Naive B cell (primary cell): ENCODE measurements around the gene C1orf105. TPM values are rescaled to one million over a fixed set of nuclear protein-coding genes. Genes with fewer than 3 reads are reported as not detected.

Experiments
- ATAC-seq, 2 donors: fragments of 150-1000 bp; cut with Tn5 transposase; 2 replicates each; pipeline ENCODE4 v1.10.0; 2021; ENCODE audit warnings: low read depth in 2 of 2, mild to moderate bottlenecking in 2 of 2, moderate library complexity in 2 of 2
- DNase-seq: peaks from one replicate; pipeline ENCODE4 v3.0.0; 2022
- H3K27ac Mint-ChIP-seq, 6 donors: one replicate each; pipeline ENCODE4 v1.8.0; 2020 to 2022; ENCODE audit warnings: mild to moderate bottlenecking in 6 of 6, mixed read lengths in 6 of 6, moderate library complexity in 5 of 6, inconsistent platforms in 2 of 6
- H3K27me3 Mint-ChIP-seq, 3 donors: one replicate each; pipeline ENCODE4 v1.8.0; 2021 to 2022; ENCODE audit warnings: mixed read lengths in 3 of 3, mild to moderate bottlenecking in 1 of 3
- H3K36me3 Mint-ChIP-seq, 2 donors: one replicate each; pipeline ENCODE4 v1.8.0; 2020 to 2022; ENCODE audit warnings: mixed read lengths in 2 of 2, inconsistent platforms in 1 of 2, mild to moderate bottlenecking in 1 of 2
- H3K4me1 Mint-ChIP-seq, 3 donors: one replicate each; pipeline ENCODE4 v1.8.0; 2020 to 2022; ENCODE audit warnings: mixed read lengths in 3 of 3, inconsistent platforms in 1 of 3, mild to moderate bottlenecking in 1 of 3, moderate library complexity in 1 of 3
- H3K4me3 Mint-ChIP-seq, 8 donors: one replicate each; pipeline ENCODE4 v1.8.0; 2020 to 2022; ENCODE audit warnings: mild to moderate bottlenecking in 8 of 8, mixed read lengths in 8 of 8, moderate library complexity in 8 of 8, inconsistent platforms in 2 of 8
- H3K9me3 Mint-ChIP-seq, 7 donors: one replicate each; pipeline ENCODE4 v1.8.0; 2020 to 2022; ENCODE audit warnings: mixed read lengths in 7 of 7, mild to moderate bottlenecking in 5 of 7, inconsistent platforms in 2 of 7, moderate library complexity in 1 of 7
- polyA plus RNA-seq, 6 donors: library from polyadenylated mRNA; unstranded; fragments of 300-500 nt; fragmentation: Illumina TruSeq; gene quantifications; one replicate each; pipeline ENCODE4 v1.2.3, GENCODE V29; 2021; ENCODE audit warnings: low read depth in 6 of 6

The C1orf105 gene
- polyA plus RNA-seq, 6 donors from 2014 or later: not detected

DNA sequence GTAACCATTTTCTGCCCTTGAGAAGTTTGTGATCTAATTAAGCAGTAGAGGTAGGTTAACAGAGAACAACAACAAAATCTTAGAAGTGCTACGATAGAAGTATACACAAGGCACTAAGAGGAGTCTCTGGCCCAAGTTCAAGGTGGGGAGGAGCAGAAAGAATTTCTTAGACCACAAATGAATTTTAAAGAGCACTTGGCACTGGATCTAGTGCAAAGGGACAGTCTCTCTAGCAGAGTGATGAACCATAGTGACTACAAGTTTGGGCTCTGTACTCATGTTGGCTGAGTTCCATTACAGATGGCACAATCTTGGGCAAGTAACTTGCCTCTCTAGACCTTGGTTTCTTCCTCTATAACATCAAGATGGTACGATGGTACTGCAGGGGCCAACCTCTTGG, 56.7 kb downstream of the C1orf105 start:
- DNase-seq (no peak), ATAC-seq (no peak)
- Mint-ChIP-seq H3K4me3 (no peak overlapping the region), H3K27ac (no peak overlapping the region), H3K36me3 (no peaks in the 10 kb centered on the region), H3K27me3 (peaks cover 0 to 13% (median 4%) of the 10 kb centered on the region in 3 donors), H3K9me3 (no peaks in the 10 kb centered on the region), H3K4me1 (peaks cover 0 to 5% (median 0%) of the 10 kb centered on the region in 3 donors)

DNA sequence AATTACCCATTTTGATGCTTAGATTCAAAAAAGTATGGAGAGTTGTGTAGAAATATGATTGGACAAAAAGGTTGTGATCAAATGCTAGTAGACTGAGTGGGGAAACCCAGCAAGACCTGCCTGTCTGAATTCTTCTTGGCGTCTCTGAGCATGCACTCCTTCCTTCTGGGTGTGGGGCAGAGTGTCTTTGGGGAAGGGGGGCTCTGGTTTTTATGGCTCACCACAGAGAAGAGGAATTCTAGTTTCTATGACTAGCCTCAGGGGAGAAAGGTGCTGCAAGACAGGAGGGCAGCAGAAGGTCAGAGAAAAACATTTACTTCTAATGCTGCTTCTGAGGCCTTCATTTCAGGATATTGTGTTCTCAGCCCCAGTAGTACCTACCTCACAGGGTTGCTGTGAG, 57.3 kb downstream of the C1orf105 start:
- H3K36me3 Mint-ChIP-seq: no peaks in the 10 kb centered on the region
- no peak overlapping the region for H3K4me3 Mint-ChIP-seq
- DNase-seq (no peak), ATAC-seq (no peak)
- H3K27ac Mint-ChIP-seq: no peak overlapping the region
- H3K9me3 Mint-ChIP-seq: no peaks in the 10 kb centered on the region
- H3K27me3 Mint-ChIP-seq: peaks cover 0 to 14% (median 4%) of the 10 kb centered on the region in 3 donors
- H3K4me1 Mint-ChIP-seq: peaks cover 0 to under 1% (median 0%) of the 10 kb centered on the region in 3 donors

DNA sequence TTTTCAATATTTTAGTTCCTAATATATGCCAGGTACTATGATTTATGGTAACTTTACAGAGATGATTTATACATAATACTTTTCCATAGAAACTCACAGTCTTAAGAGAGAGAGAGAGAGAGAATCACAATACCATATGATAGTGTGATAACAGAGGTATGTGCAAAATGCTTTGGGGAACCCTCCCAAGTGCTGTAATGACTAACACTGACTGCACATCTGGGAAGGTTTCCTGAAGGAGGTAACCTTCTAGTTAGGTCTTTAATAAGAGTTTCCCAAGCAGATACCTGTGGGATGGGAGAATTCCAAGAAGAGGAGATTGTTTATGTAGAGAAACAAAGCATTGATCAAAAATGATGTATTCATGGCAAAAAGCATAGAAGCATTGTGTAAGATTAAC, 58.0 kb downstream of the C1orf105 start:
- DNase-seq (no peak), ATAC-seq (no peak)
- H3K9me3 Mint-ChIP-seq: no peaks in the 10 kb centered on the region
- no peaks in the 10 kb centered on the region for H3K4me1 Mint-ChIP-seq
- H3K36me3 Mint-ChIP-seq: no peaks in the 10 kb centered on the region
- H3K27ac Mint-ChIP-seq: no peak overlapping the region
- no peak overlapping the region for H3K4me3 Mint-ChIP-seq
- peaks cover 0 to 15% (median 4%) of the 10 kb centered on the region in 3 donors for H3K27me3 Mint-ChIP-seq

DNA sequence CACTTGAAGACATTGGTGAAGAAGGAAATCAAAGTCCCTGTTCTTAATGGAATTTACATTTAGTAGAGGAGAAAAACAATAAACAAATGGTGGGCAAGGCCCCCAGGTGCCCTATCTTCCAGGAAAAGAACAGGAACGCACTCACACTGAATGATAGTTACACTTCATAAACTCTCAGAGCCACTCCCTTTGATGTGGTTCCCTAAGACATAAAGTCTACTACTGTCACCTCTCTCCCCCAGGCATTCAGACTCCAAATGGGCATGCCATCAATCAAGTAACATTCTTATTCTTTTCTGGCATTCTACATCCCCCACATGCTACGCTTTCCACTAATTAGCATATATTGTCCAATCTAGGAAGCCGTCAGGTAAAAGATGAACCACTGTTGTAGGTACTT, 59.9 kb downstream of the C1orf105 start:
- no peak overlapping the region for H3K4me3 Mint-ChIP-seq
- no peaks in the 10 kb centered on the region for H3K36me3 Mint-ChIP-seq
- H3K4me1 Mint-ChIP-seq: peaks cover 0 to 6% (median 4%) of the 10 kb centered on the region in 3 donors
- no peak overlapping the region for H3K27ac Mint-ChIP-seq
- peaks cover 0 to 4% (median 0%) of the 10 kb centered on the region in 7 donors for H3K9me3 Mint-ChIP-seq
- DNase-seq: no peak
- H3K27me3 Mint-ChIP-seq: peaks cover 5 to 18% (median 9%) of the 10 kb centered on the region in 3 donors
- ATAC-seq: no peak

DNA sequence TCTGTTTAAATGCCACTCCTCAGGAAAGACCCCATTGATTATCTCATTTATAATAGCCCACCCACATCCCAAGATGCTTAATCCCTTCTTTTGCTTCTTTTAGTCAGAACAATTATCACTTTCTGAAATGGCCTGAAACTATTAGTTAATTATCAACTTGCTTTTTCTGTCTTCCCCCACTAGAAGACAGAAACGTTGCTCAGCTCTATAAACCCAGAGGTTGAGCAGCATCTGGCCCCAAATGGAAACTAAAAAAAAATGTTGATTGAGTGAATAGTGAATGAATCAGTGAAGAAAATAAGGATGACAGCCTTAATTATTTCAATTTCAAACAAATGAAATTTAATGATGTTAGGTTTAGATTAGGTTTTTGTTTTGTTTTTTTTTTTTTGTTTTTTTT, 61.6 kb downstream of the C1orf105 start:
- H3K27me3 Mint-ChIP-seq: peaks cover 8 to 27% (median 14%) of the 10 kb centered on the region in 3 donors
- H3K9me3 Mint-ChIP-seq: peaks cover 0 to 4% (median 0%) of the 10 kb centered on the region in 7 donors
- no peak overlapping the region for H3K27ac Mint-ChIP-seq
- ATAC-seq (no peak), DNase-seq (no peak)
- H3K4me3 Mint-ChIP-seq: no peak overlapping the region
- no peaks in the 10 kb centered on the region for H3K36me3 Mint-ChIP-seq
- H3K4me1 Mint-ChIP-seq: peaks cover 0 to 6% (median 4%) of the 10 kb centered on the region in 3 donors

DNA sequence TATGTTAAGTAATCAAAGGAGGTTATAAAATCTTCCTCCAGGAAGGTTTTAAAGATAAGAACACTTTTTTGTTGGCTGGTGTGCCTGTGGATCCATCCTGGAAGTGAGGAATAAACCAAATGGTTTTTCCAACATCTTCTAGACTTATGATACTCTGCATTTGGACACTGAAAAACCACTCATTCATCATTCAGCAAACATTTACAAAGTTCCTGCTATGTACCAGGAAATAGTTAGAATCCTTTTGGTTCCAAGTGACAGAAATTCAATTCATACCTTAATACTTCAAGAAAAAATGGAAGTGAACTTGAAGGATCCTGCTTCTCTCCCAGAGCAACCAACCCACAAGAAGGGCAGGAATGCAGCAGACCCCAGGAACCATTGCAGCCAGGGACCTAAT, 63.0 kb downstream of the C1orf105 start:
- DNase-seq: no peak
- no peak for ATAC-seq
- Mint-ChIP-seq H3K27ac (no peak overlapping the region), H3K4me3 (no peak overlapping the region), H3K36me3 (no peaks in the 10 kb centered on the region), H3K9me3 (peaks cover 0 to 4% (median 0%) of the 10 kb centered on the region in 7 donors), H3K27me3 (peaks cover 8 to 35% (median 20%) of the 10 kb centered on the region in 3 donors), H3K4me1 (peaks cover 0 to 6% (median 4%) of the 10 kb centered on the region in 3 donors)

DNA sequence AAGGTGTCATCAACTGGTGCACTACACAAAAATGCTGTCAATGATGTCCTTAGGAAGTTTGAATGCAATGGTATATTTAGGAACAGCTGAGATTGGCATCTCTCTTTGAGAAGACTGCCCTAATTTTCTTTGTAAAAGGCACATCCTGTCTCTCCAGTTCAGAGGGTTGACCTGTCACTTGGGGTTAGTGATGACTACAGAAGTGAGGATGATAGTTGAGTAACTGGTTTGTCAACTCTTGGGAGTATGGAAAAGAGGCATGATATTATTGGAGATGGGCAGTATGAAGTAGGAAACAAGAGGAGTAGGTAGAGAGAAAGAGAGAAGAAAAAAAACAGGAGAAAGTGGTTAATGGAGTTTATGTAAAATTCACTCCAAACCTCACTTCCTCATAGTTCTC, 63.8 kb downstream of the C1orf105 start:
- Mint-ChIP-seq H3K27ac (no peak overlapping the region), H3K27me3 (peaks cover 8 to 35% (median 22%) of the 10 kb centered on the region in 3 donors), H3K36me3 (no peaks in the 10 kb centered on the region), H3K4me3 (no peak overlapping the region), H3K9me3 (peaks cover 0 to 4% (median 0%) of the 10 kb centered on the region in 7 donors), H3K4me1 (peaks cover 0 to 6% (median 4%) of the 10 kb centered on the region in 3 donors)
- DNase-seq (no peak), ATAC-seq (no peak)

DNA sequence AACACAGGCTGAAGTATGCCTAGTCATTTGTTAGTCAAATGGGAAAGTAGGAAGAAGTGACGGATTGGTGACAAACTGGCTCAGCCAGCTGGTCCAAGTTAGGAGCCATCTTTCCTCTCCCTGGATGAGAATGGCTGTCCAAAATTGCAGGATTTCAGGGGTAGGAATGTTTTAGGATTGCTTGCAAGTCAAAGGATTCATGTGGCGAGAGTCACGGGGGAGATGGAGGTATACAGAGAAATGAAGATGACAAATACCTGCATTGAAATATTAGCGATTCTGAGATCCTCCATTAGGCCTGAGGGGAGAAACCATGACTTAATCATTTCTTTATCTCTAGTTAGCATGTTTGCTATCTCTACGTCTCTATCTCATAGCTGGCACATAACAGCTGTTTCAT, 65.1 kb downstream of the C1orf105 start:
- Mint-ChIP-seq H3K27ac (no peak overlapping the region), H3K36me3 (no peaks in the 10 kb centered on the region), H3K4me3 (no peak overlapping the region), H3K4me1 (peaks cover 0 to 6% (median 4%) of the 10 kb centered on the region in 3 donors), H3K9me3 (peaks cover 0 to 4% (median 0%) of the 10 kb centered on the region in 7 donors), H3K27me3 (peaks cover 10 to 30% (median 28%) of the 10 kb centered on the region in 3 donors)
- ATAC-seq (no peak), DNase-seq (no peak)

DNA sequence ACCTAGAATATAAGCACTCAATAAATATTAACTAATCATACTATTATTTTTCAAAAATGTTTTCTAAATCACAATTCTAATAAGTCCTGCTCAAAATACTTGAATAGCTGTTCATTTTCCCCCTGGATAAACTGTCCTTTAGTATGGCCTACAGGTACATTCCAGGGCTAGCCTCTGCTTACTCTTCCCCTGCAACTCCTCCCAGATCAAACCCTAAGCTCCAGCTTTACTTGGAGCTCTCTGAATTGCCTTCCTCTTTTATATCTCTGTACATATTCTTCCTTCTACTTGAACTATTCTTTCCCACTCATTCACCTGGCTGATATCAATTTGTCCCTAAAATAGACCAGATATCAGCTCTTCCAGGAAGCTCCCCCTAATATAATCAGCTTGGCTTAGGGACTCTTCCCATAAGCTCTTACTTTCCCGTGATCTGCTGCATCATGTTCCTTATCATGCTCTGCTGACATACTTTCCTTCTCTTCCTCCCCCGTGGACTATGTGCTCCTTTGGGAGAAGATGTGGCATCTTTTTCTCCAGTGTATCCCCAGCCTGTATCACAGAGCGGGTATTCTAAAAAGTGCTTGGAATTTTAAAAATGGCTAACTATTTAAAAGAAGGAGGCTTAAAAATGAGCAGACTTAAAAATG, 66.4 kb downstream of the C1orf105 start:
- Mint-ChIP-seq H3K36me3 (no peaks in the 10 kb centered on the region), H3K9me3 (peaks cover 0 to 4% (median 0%) of the 10 kb centered on the region in 7 donors), H3K27ac (no peak overlapping the region), H3K4me3 (no peak overlapping the region), H3K4me1 (peaks cover 0 to 6% (median 4%) of the 10 kb centered on the region in 3 donors), H3K27me3 (peaks cover 14 to 43% (median 37%) of the 10 kb centered on the region in 3 donors)
- no peak for DNase-seq
- ATAC-seq: no peak

DNA sequence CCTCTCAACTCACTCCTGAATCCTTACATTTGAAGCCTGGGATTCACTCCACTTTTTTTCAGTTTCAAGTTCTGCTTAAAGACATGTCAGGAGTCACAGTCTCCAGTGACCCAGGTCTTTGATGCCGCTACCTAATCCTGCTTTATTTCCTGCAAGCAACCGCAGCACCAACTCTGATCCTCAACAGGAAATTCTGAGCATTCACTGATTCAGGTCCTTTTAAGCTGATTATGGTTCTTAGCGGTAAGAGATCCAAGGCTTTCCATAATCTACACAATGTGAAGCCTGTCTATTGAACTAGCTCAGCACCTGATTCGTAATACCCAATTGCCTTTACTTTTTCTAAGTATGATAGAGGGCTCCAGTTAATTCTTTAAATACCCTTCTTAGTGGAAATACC, 67.1 kb downstream of the C1orf105 start:
- H3K27ac Mint-ChIP-seq: no peak overlapping the region
- DNase-seq: no peak
- H3K9me3 Mint-ChIP-seq: peaks cover 0 to 4% (median 0%) of the 10 kb centered on the region in 7 donors
- no peak for ATAC-seq
- H3K27me3 Mint-ChIP-seq: peaks cover 14 to 50% (median 42%) of the 10 kb centered on the region in 3 donors
- no peak overlapping the region for H3K4me3 Mint-ChIP-seq
- H3K36me3 Mint-ChIP-seq: no peaks in the 10 kb centered on the region
- peaks cover 0 to 6% (median 4%) of the 10 kb centered on the region in 3 donors for H3K4me1 Mint-ChIP-seq

DNA sequence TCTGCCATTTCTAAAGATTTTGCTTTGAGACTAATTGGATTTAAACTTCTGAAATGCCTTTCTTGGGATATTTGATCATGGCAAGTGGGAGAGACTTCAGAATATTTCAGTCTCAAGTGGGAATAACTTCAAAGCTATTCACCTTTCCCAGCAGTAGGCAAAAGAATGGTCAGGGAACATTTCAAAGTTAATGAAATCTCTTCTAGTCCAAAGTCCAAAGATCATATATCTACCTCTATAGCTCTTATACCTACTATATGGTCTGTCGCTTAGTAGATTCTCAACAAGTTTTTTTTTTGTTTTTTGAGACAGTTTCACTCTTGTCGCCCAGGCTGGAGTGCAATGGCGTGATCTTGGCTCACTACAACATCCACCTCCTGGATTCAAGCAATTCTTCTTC, 67.9 kb downstream of the C1orf105 start:
- Mint-ChIP-seq H3K4me1 (peaks cover 0 to 6% (median 4%) of the 10 kb centered on the region in 3 donors), H3K36me3 (no peaks in the 10 kb centered on the region), H3K9me3 (peaks cover 0 to 4% (median 0%) of the 10 kb centered on the region in 7 donors), H3K4me3 (no peak overlapping the region), H3K27me3 (peaks cover 14 to 50% (median 42%) of the 10 kb centered on the region in 3 donors), H3K27ac (no peak overlapping the region)
- DNase-seq: no peak
- no peak for ATAC-seq

DNA sequence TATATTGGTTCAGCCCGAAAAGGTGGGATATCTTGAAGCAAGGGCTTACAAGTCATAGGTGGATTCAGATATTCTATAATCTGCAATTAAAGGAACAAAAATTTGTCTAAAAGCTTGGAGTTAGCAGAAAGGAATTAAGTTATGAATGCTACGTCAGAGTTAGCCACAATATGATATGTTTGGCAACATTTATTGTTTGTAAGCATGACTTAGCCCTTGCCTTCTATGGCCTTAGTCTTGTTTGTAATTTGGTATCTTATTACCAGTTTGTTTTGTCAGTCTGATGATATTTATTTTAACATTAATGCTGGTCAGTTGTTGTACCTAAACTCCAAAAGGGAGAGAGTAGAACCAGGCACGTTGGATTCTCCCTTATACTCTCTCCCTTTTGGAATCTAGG, 69.4 kb downstream of the C1orf105 start:
- Mint-ChIP-seq H3K9me3 (peaks cover 0 to 4% (median 0%) of the 10 kb centered on the region in 7 donors), H3K27ac (no peak overlapping the region), H3K4me3 (no peak overlapping the region), H3K4me1 (peaks cover 0 to 5% (median 0%) of the 10 kb centered on the region in 3 donors), H3K27me3 (peaks cover 14 to 52% (median 38%) of the 10 kb centered on the region in 3 donors), H3K36me3 (no peaks in the 10 kb centered on the region)
- no peak for DNase-seq
- ATAC-seq: no peak

DNA sequence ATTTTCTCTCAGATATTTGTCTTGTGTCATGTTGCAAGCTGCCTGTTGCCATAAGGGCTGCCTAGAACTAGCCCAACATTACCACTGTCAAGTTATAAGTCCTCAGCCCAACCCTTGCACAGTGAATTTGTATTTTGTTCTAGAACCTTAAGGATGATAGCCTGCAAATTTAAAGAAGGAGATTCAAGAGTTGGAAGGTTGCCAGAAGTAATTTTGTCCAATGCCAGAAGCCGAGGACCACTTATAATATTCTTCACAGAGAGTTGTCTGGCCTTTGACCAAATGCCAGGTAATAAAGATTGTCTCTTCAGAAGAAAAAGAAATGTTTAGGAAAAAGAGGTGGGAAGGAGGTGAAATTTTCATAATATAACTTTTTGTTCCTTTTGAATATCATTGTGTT, 71.9 kb downstream of the C1orf105 start:
- H3K36me3 Mint-ChIP-seq: no peaks in the 10 kb centered on the region
- H3K4me3 Mint-ChIP-seq: no peak overlapping the region
- H3K27me3 Mint-ChIP-seq: peaks cover 6 to 35% (median 34%) of the 10 kb centered on the region in 3 donors
- DNase-seq (no peak), ATAC-seq (no peak)
- H3K4me1 Mint-ChIP-seq: no peaks in the 10 kb centered on the region
- no peak overlapping the region for H3K27ac Mint-ChIP-seq
- no peaks in the 10 kb centered on the region for H3K9me3 Mint-ChIP-seq

DNA sequence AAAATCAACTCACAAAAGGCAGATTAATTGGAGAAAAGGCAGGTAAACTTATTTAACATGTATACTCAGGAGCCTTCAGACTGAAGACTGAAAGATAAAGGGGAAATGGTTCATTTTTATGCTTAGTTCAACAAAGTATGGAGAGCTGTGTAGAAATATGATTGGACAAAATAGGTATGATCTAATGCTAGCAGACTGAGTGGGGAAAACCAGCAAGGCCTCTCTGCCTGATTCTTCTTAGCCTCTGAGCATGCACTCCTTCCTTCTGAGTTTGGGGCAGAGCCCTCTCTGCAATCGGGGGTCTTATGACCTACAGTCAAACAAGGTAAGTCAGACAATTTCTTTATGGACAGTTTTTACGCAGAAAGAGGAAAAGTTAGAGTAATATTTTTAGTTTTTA, 73.7 kb downstream of the C1orf105 start:
- Mint-ChIP-seq H3K9me3 (no peaks in the 10 kb centered on the region), H3K4me1 (no peaks in the 10 kb centered on the region), H3K36me3 (no peaks in the 10 kb centered on the region), H3K27me3 (peaks cover 6 to 30% (median 25%) of the 10 kb centered on the region in 3 donors), H3K4me3 (no peak overlapping the region), H3K27ac (no peak overlapping the region)
- no peak for ATAC-seq
- no peak for DNase-seq
